ENCODE data around the gene NUDT1.

Gene NUDT1

DNA sequence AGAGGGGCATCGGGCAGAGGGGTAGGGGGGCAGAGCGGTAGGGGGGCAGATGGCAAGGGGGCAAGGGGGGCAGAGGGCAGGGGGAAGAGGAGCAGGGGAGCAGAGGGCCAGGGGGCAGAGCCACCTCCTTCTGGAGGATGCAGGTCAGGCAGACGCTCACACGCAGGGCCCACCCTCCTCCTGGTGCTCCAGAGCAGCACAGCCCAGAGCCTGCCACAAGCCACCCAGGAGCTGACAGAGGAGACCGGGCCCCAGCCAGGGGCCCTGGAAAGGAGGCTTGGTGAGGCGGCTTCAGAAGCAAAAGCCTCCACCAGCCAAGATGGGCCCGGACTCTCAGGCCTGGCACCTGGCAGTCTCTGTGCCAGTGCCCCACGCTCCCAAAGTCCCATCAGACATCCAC lies 22.4 kb upstream of the NUDT1 start (continued):
- no peak for TF ChIP-seq ZNF544 (tag by site-specific recombination; IDR thresholded peaks at IDR 0.05)

GRCh38 chr7:2220030-2220429 lies 22.0 kb upstream of the NUDT1 start:
- CTCF ChIA-PET: no interaction called here
- no peak overlapping the region for H3K4me3 ChIP-seq (ENCODE audit: low read depth, low read length)
- no peaks in the 10 kb centered on the region for H3K4me1 ChIP-seq (ENCODE audit: control insufficient read depth, insufficient read depth, low read length)
- no peaks in the 10 kb centered on the region for H3K9me3 ChIP-seq (ENCODE audit: control insufficient read depth, insufficient read depth, low read depth, low read length)
- no peak for TF ChIP-seq ZNF548 (tag by site-specific recombination; IDR thresholded peaks at IDR 0.05)
- no peak for TF ChIP-seq TRIM28 (IDR thresholded peaks at IDR 0.05; ENCODE audit: borderline replicate concordance, low read length)
- no peak for TF ChIP-seq ZNF544 (tag by site-specific recombination; IDR thresholded peaks at IDR 0.05)
- no peak for TF ChIP-seq ZNF514 (tag by site-specific recombination; IDR thresholded peaks at IDR 0.05)
- TF ChIP-seq KLF8 (tag by site-specific recombination; IDR thresholded peaks at IDR 0.05): no peak
- no peak for TF ChIP-seq KLF7 (tag by site-specific recombination; IDR thresholded peaks at IDR 0.05; ENCODE audit: borderline replicate concordance)
- no peak for TF ChIP-seq ZXDB (tag by site-specific recombination; IDR thresholded peaks at IDR 0.05)
- POLR2A ChIA-PET: no interaction called here
- H3K36me3 ChIP-seq (ENCODE audit: control insufficient read depth in 2 of 2, insufficient read depth in 1 of 2, low read length in 2 of 2): peaks cover 4 to 82% of the 10 kb centered on the region in 2 experiments; a peak in 2 of 3 replicates
- H3K27ac ChIP-seq (ENCODE audit: extremely low read depth, low read depth, low read length): no peak overlapping the region

DNA sequence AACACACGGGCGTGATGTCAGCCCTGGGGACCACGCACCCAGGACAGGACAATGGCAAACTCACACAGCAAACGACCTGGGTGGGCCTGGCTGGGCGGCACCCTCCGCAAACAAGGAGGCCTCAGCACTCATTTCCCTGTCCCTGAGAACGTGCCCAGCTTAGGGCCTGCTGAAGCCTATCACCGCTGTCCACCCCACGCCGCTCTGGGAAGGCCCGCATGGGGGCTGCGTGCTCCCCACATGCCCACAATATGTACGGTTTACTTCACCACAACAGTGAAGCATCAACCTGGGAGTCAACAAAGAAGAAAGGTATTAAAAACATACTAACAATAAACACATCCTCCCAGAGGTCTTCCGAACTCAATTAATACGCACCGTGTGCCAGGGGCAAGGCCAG lies 21.5 kb upstream of the NUDT1 start:
- peaks cover 4 to 84% of the 10 kb centered on the region in 2 experiments; a peak in 2 of 3 replicates for H3K36me3 ChIP-seq (ENCODE audit: control insufficient read depth in 2 of 2, insufficient read depth in 1 of 2, low read length in 2 of 2)

DNA sequence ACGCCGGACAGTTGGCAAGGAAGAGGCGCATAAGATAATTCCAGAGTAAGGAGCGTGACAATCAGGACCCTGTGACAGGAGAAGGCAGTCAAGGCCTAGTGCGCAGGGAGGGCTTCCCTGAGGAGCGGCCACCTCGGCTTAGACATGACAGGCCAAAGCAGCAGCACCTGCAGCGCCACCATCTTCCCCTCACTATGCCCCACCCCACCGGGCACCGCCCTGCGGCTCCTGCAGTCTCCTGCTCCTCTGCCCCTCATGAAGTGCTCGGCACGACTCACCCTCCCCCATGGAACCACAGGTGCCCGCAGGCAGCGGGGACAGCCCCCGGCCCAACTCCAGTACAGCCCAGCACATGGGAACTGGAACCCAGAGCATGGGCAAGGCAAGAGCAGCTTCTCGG lies 21.1 kb upstream of the NUDT1 start:
- ChIA-PET POLR2A (no interaction called here), CTCF (no interaction called here)
- H3K36me3 ChIP-seq (ENCODE audit: control insufficient read depth in 2 of 2, insufficient read depth in 1 of 2, low read length in 2 of 2): peaks cover 8 to 84% of the 10 kb centered on the region in 2 experiments
- no peak overlapping the region for H3K27ac ChIP-seq (ENCODE audit: extremely low read depth, low read depth, low read length)
- H3K9me3 ChIP-seq (ENCODE audit: control insufficient read depth, insufficient read depth, low read depth, low read length): no peaks in the 10 kb centered on the region
- H3K4me1 ChIP-seq (ENCODE audit: control insufficient read depth, insufficient read depth, low read length): no peaks in the 10 kb centered on the region
- no peak overlapping the region for H3K4me3 ChIP-seq (ENCODE audit: low read depth, low read length)
- TF ChIP-seq ZBTB7A (tag by site-specific recombination; IDR thresholded peaks at IDR 0.05; ENCODE audit: low read depth) (no peak), ZNF548 (tag by site-specific recombination; IDR thresholded peaks at IDR 0.05) (no peak), ZNF639 (tag by site-specific recombination; IDR thresholded peaks at IDR 0.05) (no peak), ZNF112 (tag by site-specific recombination; IDR thresholded peaks at IDR 0.05) (no peak), ZNF837 (tag by site-specific recombination; IDR thresholded peaks at IDR 0.05) (no peak), TRIM28 (IDR thresholded peaks at IDR 0.05; ENCODE audit: borderline replicate concordance, low read length) (no peak), ZNF398 (tag by site-specific recombination; IDR thresholded peaks at IDR 0.05) (no peak), MEIS1 (CRISPR knock-in tag; IDR thresholded peaks at IDR 0.05; ENCODE audit: borderline replicate concordance) (no peak), ZNF16 (tag by site-specific recombination; IDR thresholded peaks at IDR 0.05; ENCODE audit: low read depth) (no peak), ZNF248 (tag by site-specific recombination; IDR thresholded peaks at IDR 0.05) (no peak)
- TF ChIP-seq, protein P1, sequence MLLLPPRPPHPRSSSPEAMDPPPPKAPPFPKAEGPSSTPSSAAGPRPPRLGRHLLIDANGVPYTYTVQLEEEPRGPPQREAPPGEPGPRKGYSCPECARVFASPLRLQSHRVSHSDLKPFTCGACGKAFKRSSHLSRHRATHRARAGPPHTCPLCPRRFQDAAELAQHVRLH (tag by site-specific recombination; IDR thresholded peaks at IDR 0.05): no peak

More for the DNA sequence above, 21.5 kb upstream of the NUDT1 start:
- H3K9me3 ChIP-seq (ENCODE audit: control insufficient read depth, insufficient read depth, low read depth, low read length): no peaks in the 10 kb centered on the region
- H3K27ac ChIP-seq (ENCODE audit: extremely low read depth, low read depth, low read length): no peak overlapping the region
- CTCF ChIA-PET: no interaction called here
- POLR2A ChIA-PET: no interaction called here
- no peak for TF ChIP-seq GLIS2 (tag by site-specific recombination; IDR thresholded peaks at IDR 0.05)
- TF ChIP-seq ZNF510 (tag by site-specific recombination; IDR thresholded peaks at IDR 0.05; ENCODE audit: insufficient replicate concordance): no peak
- TF ChIP-seq ZNF660 (tag by site-specific recombination; IDR thresholded peaks at IDR 0.05): no peak
- TF ChIP-seq ZNF223 (tag by site-specific recombination; IDR thresholded peaks at IDR 0.05): no peak
- TF ChIP-seq ZFP69B (tag by site-specific recombination; IDR thresholded peaks at IDR 0.05): no peak
- TF ChIP-seq ZNF513 (tag by site-specific recombination; IDR thresholded peaks at IDR 0.05): no peak
- no peak for TF ChIP-seq RBAK (tag by site-specific recombination; IDR thresholded peaks at IDR 0.05)
- no peak for TF ChIP-seq ZNF169 (tag by site-specific recombination; IDR thresholded peaks at IDR 0.05)
- no peak for TF ChIP-seq ZNF777 (tag by site-specific recombination; IDR thresholded peaks at IDR 0.05; ENCODE audit: borderline replicate concordance)
- TF ChIP-seq ZFP37 (tag by site-specific recombination; IDR thresholded peaks at IDR 0.05): no peak
- TF ChIP-seq, protein P2, sequence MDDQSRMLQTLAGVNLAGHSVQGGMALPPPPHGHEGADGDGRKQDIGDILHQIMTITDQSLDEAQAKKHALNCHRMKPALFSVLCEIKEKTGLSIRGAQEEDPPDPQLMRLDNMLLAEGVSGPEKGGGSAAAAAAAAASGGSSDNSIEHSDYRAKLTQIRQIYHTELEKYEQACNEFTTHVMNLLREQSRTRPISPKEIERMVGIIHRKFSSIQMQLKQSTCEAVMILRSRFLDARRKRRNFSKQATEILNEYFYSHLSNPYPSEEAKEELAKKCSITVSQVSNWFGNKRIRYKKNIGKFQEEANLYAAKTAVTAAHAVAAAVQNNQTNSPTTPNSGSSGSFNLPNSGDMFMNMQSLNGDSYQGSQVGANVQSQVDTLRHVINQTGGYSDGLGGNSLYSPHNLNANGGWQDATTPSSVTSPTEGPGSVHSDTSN (CRISPR knock-in tag; IDR thresholded peaks at IDR 0.05): no peak
- no peak overlapping the region for H3K4me3 ChIP-seq (ENCODE audit: low read depth, low read length)
- no peaks in the 10 kb centered on the region for H3K4me1 ChIP-seq (ENCODE audit: control insufficient read depth, insufficient read depth, low read length)

All from HEK293 (cell line).